Measurements from ENCODE around the gene RSPH9.

Gene RSPH9

GRCh38 chr6:43665376-43665775 is 20.5 kb downstream of the RSPH9 start:
- Histone ChIP-seq H3K4me3 (ENCODE audit: insufficient read depth in 1 of 2, low read depth in 1 of 2, low read length in 2 of 2) (no peak overlapping the region), H3K27me3 (ENCODE audit: control insufficient read depth in 1 of 2, insufficient read depth in 1 of 2, low read length in 2 of 2) (peaks cover 2 to 5% of the 10 kb centered on the region in 2 experiments), H3K9ac (ENCODE audit: low read length) (no peak overlapping the region), H2AK5ac (ENCODE audit: low read length, severe bottlenecking) (no peak overlapping the region), H3K4me1 (ENCODE audit: control insufficient read depth, insufficient read depth, low read depth, low read length) (peaks cover 22% of the 10 kb centered on the region), H4K91ac (ENCODE audit: low read length) (no peak overlapping the region), H2AFZ (ENCODE audit: low read depth, low read length) (no peak overlapping the region), H2BK5ac (ENCODE audit: low read depth, low read length, poor library complexity, severe bottlenecking) (no peak overlapping the region), H2BK12ac (ENCODE audit: low read length in 2 of 2) (no peak overlapping the region), H3K14ac (ENCODE audit: low read length in 2 of 2) (no peak overlapping the region), H3K4me2 (ENCODE audit: low read length, poor library complexity, severe bottlenecking) (no peak overlapping the region), H3K9me3 (ENCODE audit: control insufficient read depth, low read length) (peaks cover 4% of the 10 kb centered on the region), H3K23ac (ENCODE audit: low read length in 2 of 2) (no peak overlapping the region), H4K8ac (ENCODE audit: low read length) (no peak overlapping the region), H3K79me1 (replicated peaks; ENCODE audit: low read length, poor library complexity, severe bottlenecking) (no peaks in the 10 kb centered on the region), H3K36me3 (ENCODE audit: control insufficient read depth in 1 of 2, insufficient read depth in 2 of 2, low read depth in 1 of 2, low read length in 2 of 2) (peaks cover 1 to 3% of the 10 kb centered on the region in 2 experiments), H3K4ac (ENCODE audit: low read depth in 1 of 2, low read length in 2 of 2) (no peak overlapping the region), H3K18ac (ENCODE audit: low read depth in 1 of 2, low read length in 2 of 2) (no peak overlapping the region), H3K27ac (ENCODE audit: low read length, poor library complexity, severe bottlenecking) (no peak overlapping the region), H2BK15ac (ENCODE audit: low read depth, poor library complexity, severe bottlenecking) (no peak overlapping the region), H2BK120ac (ENCODE audit: low read depth, low read length) (no peak overlapping the region)
- DNase-seq, result no peak
- 84% methylated on average over 1 of the region's 1 CpG for WGBS

- H3K14ac ChIP-seq (ENCODE audit: low read length in 2 of 2), result no peak overlapping the region
- no peak overlapping the region for H2BK15ac ChIP-seq (ENCODE audit: low read depth, poor library complexity, severe bottlenecking)
- peak overlapping the region; percentile 38 for H2BK120ac ChIP-seq (ENCODE audit: low read depth, low read length)
- no peak overlapping the region for H3K4ac ChIP-seq (ENCODE audit: low read depth in 1 of 2, low read length in 2 of 2)
- WGBS, result 80% methylated on average over 11 of the region's 13 CpGs
- no peak overlapping the region for H3K9ac ChIP-seq (ENCODE audit: low read length)
- H3K27ac ChIP-seq (ENCODE audit: low read length, poor library complexity, severe bottlenecking), result no peak overlapping the region
- H3K23ac ChIP-seq (ENCODE audit: low read length in 2 of 2), result no peak overlapping the region
- H2BK12ac ChIP-seq (ENCODE audit: low read length in 2 of 2), result no peak overlapping the region
- H3K9me3 ChIP-seq (ENCODE audit: control insufficient read depth, low read length), result no peaks in the 10 kb centered on the region
- no peak overlapping the region for H4K91ac ChIP-seq (ENCODE audit: low read length)
- no peak overlapping the region for H3K4me2 ChIP-seq (ENCODE audit: low read length, poor library complexity, severe bottlenecking)
- H3K4me1 ChIP-seq (ENCODE audit: control insufficient read depth, insufficient read depth, low read depth, low read length), result peaks cover 22% of the 10 kb centered on the region
- DNase-seq, result no peak
- H2AFZ ChIP-seq (ENCODE audit: low read depth, low read length), result no peak overlapping the region
- no peak overlapping the region for H2AK5ac ChIP-seq (ENCODE audit: low read length, severe bottlenecking)
- no peaks in the 10 kb centered on the region for H3K79me1 ChIP-seq (replicated peaks; ENCODE audit: low read length, poor library complexity, severe bottlenecking)
- peaks cover 11 to 13% of the 10 kb centered on the region in 2 experiments for H3K36me3 ChIP-seq (ENCODE audit: control insufficient read depth in 1 of 2, insufficient read depth in 2 of 2, low read depth in 1 of 2, low read length in 2 of 2)
- H4K8ac ChIP-seq (ENCODE audit: low read length), result no peak overlapping the region
- H3K27me3 ChIP-seq (ENCODE audit: control insufficient read depth in 1 of 2, insufficient read depth in 1 of 2, low read length in 2 of 2), result peaks cover 2 to 5% of the 10 kb centered on the region in 2 experiments
- H3K18ac ChIP-seq (ENCODE audit: low read depth in 1 of 2, low read length in 2 of 2), result no peak overlapping the region
- no peak overlapping the region for H3K4me3 ChIP-seq (ENCODE audit: insufficient read depth in 1 of 2, low read depth in 1 of 2, low read length in 2 of 2)
- no peak overlapping the region for H2BK5ac ChIP-seq (ENCODE audit: low read depth, low read length, poor library complexity, severe bottlenecking)
Observed at GRCh38 chr6:43666196-43666920, 21.5 kb downstream of the RSPH9 start.

DNA sequence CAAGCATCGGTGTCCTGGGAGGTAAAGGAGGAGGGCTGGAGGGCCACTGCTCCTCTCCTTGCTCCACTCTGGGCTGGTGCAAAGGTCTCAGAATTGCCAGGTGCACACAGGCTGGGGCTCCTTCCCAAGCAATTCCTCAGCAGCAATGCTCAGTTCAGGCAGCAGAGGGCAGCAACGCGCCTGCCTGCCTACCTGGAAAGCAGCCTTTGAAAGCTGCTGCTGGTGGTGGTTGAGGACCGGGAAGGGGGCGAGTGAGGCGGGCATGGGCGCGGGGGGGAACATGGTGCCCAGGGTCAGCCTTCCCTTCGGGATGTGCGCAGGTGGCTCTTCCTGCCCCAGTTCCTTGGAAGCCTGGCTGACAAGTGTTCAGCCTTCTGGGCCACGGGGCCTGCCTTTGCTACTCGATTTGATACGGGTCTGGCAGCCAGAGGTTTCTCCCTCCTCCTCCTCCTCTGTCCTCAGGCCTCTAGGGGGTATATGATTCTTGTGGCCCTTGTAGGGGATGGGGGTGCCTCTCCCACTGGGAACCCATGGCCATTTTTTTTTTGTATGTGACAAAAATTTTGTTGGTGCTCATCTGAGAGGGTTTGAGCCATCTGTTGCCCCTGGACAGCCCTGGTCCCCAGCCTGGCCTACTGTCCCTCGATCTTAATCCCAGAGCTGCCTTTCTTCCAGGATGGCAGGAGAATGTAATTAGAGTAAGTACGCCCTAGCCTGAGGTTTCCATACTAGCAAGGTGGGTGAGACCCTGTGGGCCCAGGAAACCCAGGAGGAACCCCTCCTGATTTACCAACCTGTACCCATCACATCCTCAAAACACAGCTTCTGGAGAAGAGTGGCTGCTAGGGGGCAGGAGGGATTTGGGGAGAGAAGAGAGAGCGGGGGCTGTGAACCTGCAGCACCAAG is 22.7 kb downstream of the RSPH9 start:
- peak overlapping the region; percentile 37 to 87 for H3K18ac ChIP-seq (ENCODE audit: low read depth in 1 of 2, low read length in 2 of 2)
- H3K14ac ChIP-seq (ENCODE audit: low read length in 2 of 2), result peak overlapping the region in 1 of 2 experiments; percentile 29
- H3K36me3 ChIP-seq (ENCODE audit: control insufficient read depth in 1 of 2, insufficient read depth in 2 of 2, low read depth in 1 of 2, low read length in 2 of 2), result peaks cover 20 to 24% of the 10 kb centered on the region in 2 experiments
- DNase-seq, result peak; percentile 68
- H3K9ac ChIP-seq (ENCODE audit: low read length), result peak overlapping the region; percentile 65
- H3K23ac ChIP-seq (ENCODE audit: low read length in 2 of 2), result no peak overlapping the region
- H3K4ac ChIP-seq (ENCODE audit: low read depth in 1 of 2, low read length in 2 of 2), result no peak overlapping the region
- WGBS, result 17% methylated on average over 10 of the region's 16 CpGs
- H3K4me3 ChIP-seq (ENCODE audit: insufficient read depth in 1 of 2, low read depth in 1 of 2, low read length in 2 of 2), result peak overlapping the region in 1 of 2 experiments; percentile 21
- H2AK5ac ChIP-seq (ENCODE audit: low read length, severe bottlenecking), result no peak overlapping the region
- H2BK15ac ChIP-seq (ENCODE audit: low read depth, poor library complexity, severe bottlenecking), result peak overlapping the region; percentile 48
- peak overlapping the region; percentile 62 for H4K91ac ChIP-seq (ENCODE audit: low read length)
- no peak overlapping the region for H3K27ac ChIP-seq (ENCODE audit: low read length, poor library complexity, severe bottlenecking)
- H3K4me1 ChIP-seq (ENCODE audit: control insufficient read depth, insufficient read depth, low read depth, low read length), result peaks cover 22% of the 10 kb centered on the region
- H2BK120ac ChIP-seq (ENCODE audit: low read depth, low read length), result no peak overlapping the region
- H2BK5ac ChIP-seq (ENCODE audit: low read depth, low read length, poor library complexity, severe bottlenecking), result no peak overlapping the region
- H3K27me3 ChIP-seq (ENCODE audit: control insufficient read depth in 1 of 2, insufficient read depth in 1 of 2, low read length in 2 of 2), result peaks cover 2 to 5% of the 10 kb centered on the region in 2 experiments
- H3K9me3 ChIP-seq (ENCODE audit: control insufficient read depth, low read length), result no peaks in the 10 kb centered on the region
- H3K79me1 ChIP-seq (replicated peaks; ENCODE audit: low read length, poor library complexity, severe bottlenecking), result no peaks in the 10 kb centered on the region
- H2AFZ ChIP-seq (ENCODE audit: low read depth, low read length), result no peak overlapping the region
- H2BK12ac ChIP-seq (ENCODE audit: low read length in 2 of 2), result peak overlapping the region in 1 of 2 experiments; percentile 11
- H3K4me2 ChIP-seq (ENCODE audit: low read length, poor library complexity, severe bottlenecking), result peak overlapping the region; percentile 41
- H4K8ac ChIP-seq (ENCODE audit: low read length), result peak overlapping the region; percentile 85

All from mesenchymal stem cell (in vitro differentiated cells and primary cell).